Nephron progenitor cell (in vitro differentiated cells): ENCODE results near the gene KIAA1549.

Experiments
- DNase-seq: peaks from one replicate; pipeline ENCODE4 v3.0.0; 2021
- H3K27ac Mint-ChIP-seq: 2 replicates; pipeline ENCODE4 v1.8.0; 2021; ENCODE audit warnings: mild to moderate bottlenecking, moderate library complexity, mixed read lengths
- H3K27me3 Mint-ChIP-seq: 2 replicates; pipeline ENCODE4 v1.8.0; 2021; ENCODE audit warnings: mild to moderate bottlenecking, low read depth, mixed read lengths; ENCODE audit not compliant: poor library complexity
- H3K36me3 Mint-ChIP-seq: 2 replicates; pipeline ENCODE4 v1.8.0; 2021; ENCODE audit warnings: low read depth, mixed read lengths
- H3K4me1 Mint-ChIP-seq: 2 replicates; pipeline ENCODE4 v1.8.0; 2021; ENCODE audit warnings: mixed read lengths
- H3K4me3 Mint-ChIP-seq: 2 replicates; pipeline ENCODE4 v1.8.0; 2021; ENCODE audit warnings: mild to moderate bottlenecking, moderate library complexity, mixed read lengths
- H3K9me3 Mint-ChIP-seq: 2 replicates; pipeline ENCODE4 v1.8.0; 2021; ENCODE audit warnings: mild to moderate bottlenecking, moderate library complexity, mixed read lengths
- TF ChIP-seq, protein P1 (sequence below): fragments of 200-600 bp; sonication (generic); IDR thresholded peaks from 2 replicates; pipeline ENCODE4 v1.5.0; 2021; ENCODE audit warnings: antibody characterized with exemption

KIAA1549 gene

DNA sequence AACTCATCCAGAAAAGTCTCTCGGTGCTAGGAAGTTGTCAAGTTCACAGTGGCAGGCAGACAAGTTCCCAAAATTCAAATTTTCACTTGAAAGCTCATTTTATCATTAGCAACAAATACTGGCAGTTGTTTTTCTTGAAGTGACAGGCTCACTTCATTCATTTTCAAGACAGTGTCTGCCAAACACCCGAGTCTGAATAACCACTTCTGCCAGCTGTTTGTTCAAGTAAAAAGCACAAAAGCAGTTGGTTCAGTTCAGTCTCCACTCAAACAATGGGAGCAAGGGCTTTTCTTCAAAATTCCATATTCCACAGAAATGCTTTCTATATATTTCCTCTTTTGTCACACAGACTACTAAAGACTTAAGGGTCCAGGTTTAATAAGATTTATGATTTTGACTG is 135.5 kb downstream of the KIAA1549 start:
- H3K4me3 Mint-ChIP-seq = no peak overlapping the region
- H3K27me3 Mint-ChIP-seq = no peaks in the 10 kb centered on the region
- TF ChIP-seq, protein P1, sequence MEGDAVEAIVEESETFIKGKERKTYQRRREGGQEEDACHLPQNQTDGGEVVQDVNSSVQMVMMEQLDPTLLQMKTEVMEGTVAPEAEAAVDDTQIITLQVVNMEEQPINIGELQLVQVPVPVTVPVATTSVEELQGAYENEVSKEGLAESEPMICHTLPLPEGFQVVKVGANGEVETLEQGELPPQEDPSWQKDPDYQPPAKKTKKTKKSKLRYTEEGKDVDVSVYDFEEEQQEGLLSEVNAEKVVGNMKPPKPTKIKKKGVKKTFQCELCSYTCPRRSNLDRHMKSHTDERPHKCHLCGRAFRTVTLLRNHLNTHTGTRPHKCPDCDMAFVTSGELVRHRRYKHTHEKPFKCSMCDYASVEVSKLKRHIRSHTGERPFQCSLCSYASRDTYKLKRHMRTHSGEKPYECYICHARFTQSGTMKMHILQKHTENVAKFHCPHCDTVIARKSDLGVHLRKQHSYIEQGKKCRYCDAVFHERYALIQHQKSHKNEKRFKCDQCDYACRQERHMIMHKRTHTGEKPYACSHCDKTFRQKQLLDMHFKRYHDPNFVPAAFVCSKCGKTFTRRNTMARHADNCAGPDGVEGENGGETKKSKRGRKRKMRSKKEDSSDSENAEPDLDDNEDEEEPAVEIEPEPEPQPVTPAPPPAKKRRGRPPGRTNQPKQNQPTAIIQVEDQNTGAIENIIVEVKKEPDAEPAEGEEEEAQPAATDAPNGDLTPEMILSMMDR = no peak
- H3K27ac Mint-ChIP-seq = no peak overlapping the region
- peaks cover 72% of the 10 kb centered on the region for H3K36me3 Mint-ChIP-seq
- H3K9me3 Mint-ChIP-seq = peaks cover 8% of the 10 kb centered on the region
- H3K4me1 Mint-ChIP-seq = no peaks in the 10 kb centered on the region
- no peak for DNase-seq

GRCh38 chr7:138843632-138844580 is 137.3 kb downstream of the KIAA1549 start:
- TF ChIP-seq, protein P1 = no peak
- DNase-seq = peak; percentile 4
- Mint-ChIP-seq H3K9me3 (no peaks in the 10 kb centered on the region), H3K4me1 (no peaks in the 10 kb centered on the region), H3K36me3 (peaks cover 70% of the 10 kb centered on the region), H3K27ac (no peak overlapping the region), H3K4me3 (no peak overlapping the region), H3K27me3 (no peaks in the 10 kb centered on the region)

DNA sequence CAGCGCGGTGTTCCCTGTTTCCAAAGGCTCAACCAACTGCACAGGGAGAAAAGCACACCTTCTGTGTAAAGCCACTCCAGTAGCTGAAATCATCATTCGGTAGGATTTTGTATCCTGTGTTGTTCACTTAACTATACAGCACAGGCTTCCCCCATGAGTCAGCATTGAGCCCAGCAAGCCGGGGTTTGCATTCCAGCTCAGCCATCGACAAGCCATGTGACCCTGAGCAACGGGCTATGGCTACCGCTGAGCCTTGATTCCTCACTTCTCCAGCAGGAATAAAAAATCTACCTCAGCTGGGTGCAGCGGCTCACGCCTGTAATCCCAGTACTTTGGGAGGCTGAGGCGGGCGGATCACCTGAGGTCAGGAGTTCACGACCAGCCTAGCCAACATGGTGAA is 139.1 kb downstream of the KIAA1549 start:
- TF ChIP-seq, protein P1 = no peak
- peaks cover 7% of the 10 kb centered on the region for H3K4me1 Mint-ChIP-seq
- H3K27me3 Mint-ChIP-seq = no peaks in the 10 kb centered on the region
- H3K36me3 Mint-ChIP-seq = peaks cover 77% of the 10 kb centered on the region
- H3K9me3 Mint-ChIP-seq = no peaks in the 10 kb centered on the region
- no peak overlapping the region for H3K27ac Mint-ChIP-seq
- DNase-seq = peak; percentile 3
- H3K4me3 Mint-ChIP-seq = no peak overlapping the region

GRCh38 chr7:138838166-138838565 is 143.0 kb downstream of the KIAA1549 start:
- no peaks in the 10 kb centered on the region for H3K9me3 Mint-ChIP-seq

GRCh38 chr7:138837627-138838026 is 143.6 kb downstream of the KIAA1549 start:
- H3K27ac Mint-ChIP-seq = peak overlapping the region; percentile 79
- no peaks in the 10 kb centered on the region for H3K9me3 Mint-ChIP-seq
- H3K27me3 Mint-ChIP-seq = no peaks in the 10 kb centered on the region
- TF ChIP-seq, protein P1 = no peak
- no peak overlapping the region for H3K4me3 Mint-ChIP-seq
- DNase-seq = no peak
- peaks cover 72% of the 10 kb centered on the region for H3K36me3 Mint-ChIP-seq
- H3K4me1 Mint-ChIP-seq = peaks cover 7% of the 10 kb centered on the region

More at GRCh38 chr7:138838166-138838565, 143.0 kb downstream of the KIAA1549 start:
- Mint-ChIP-seq H3K27ac (peak overlapping the region; percentile 45), H3K27me3 (no peaks in the 10 kb centered on the region), H3K36me3 (peaks cover 74% of the 10 kb centered on the region), H3K4me1 (peaks cover 7% of the 10 kb centered on the region), H3K4me3 (no peak overlapping the region)
- peak; percentile 8 for DNase-seq
- TF ChIP-seq, protein P1 = no peak

DNA sequence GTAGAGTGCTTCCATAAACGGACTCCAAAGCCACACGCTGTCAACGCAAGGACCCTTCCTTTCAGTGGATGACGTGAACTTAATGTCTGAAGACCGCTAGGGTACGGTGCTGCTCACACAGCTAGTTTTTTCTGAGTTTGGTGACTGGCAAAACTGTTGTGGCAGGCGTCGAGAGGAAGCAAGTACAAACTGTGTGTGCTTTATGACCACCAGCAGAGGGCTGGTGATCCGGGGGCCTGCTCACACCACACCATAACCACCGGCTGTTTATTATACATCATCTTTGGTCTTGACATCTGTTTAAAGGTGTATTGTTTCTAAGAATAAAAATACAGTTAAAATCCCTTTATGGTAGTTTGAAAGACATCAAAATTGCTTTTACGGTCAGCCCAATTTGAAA is 146.1 kb downstream of the KIAA1549 start:
- no peak for DNase-seq
- Mint-ChIP-seq H3K4me3 (no peak overlapping the region), H3K36me3 (peaks cover 56% of the 10 kb centered on the region), H3K27me3 (no peaks in the 10 kb centered on the region), H3K9me3 (no peaks in the 10 kb centered on the region), H3K27ac (no peak overlapping the region), H3K4me1 (peaks cover 7% of the 10 kb centered on the region)
- TF ChIP-seq, protein P1 = no peak
